ENCODE results near the gene C4orf50.
"Not testable (repeated sequence)": the region's sequence is repeated elsewhere in the genome, so short reads cannot be mapped to it uniquely, and the experiment has no call there.

Gene C4orf50

GRCh38 chr4:5999356-5999755 lies 18.9 kb downstream of the C4orf50 start:
- H3K27ac Mint-ChIP-seq = no peak overlapping the region
- no peaks in the 10 kb centered on the region for H3K36me3 Mint-ChIP-seq (ENCODE audit: low read depth)
- peaks cover 3% of the 10 kb centered on the region for H3K9me3 Mint-ChIP-seq
- H3K27me3 Mint-ChIP-seq (ENCODE audit: low read depth) = peaks cover 48% of the 10 kb centered on the region
- peaks cover 15% of the 10 kb centered on the region for H3K4me1 Mint-ChIP-seq
- no peak for TF ChIP-seq CTCF (IDR thresholded peaks at IDR 0.05; ENCODE audit: unreplicated experiment in 3 of 3)
- H3K4me3 Mint-ChIP-seq = no peak overlapping the region

- Mint-ChIP-seq H3K27ac (no peak overlapping the region), H3K27me3 (ENCODE audit: low read depth) (peaks cover 48% of the 10 kb centered on the region), H3K4me3 (no peak overlapping the region), H3K36me3 (ENCODE audit: low read depth) (no peaks in the 10 kb centered on the region), H3K4me1 (peaks cover 15% of the 10 kb centered on the region), H3K9me3 (peaks cover 3% of the 10 kb centered on the region)
- peak; percentile 92 to 98 (median 97) for TF ChIP-seq CTCF (IDR thresholded peaks at IDR 0.05; ENCODE audit: unreplicated experiment in 3 of 3)
Observed at GRCh38 chr4:5998333-5998936, 19.8 kb downstream of the C4orf50 start.

- Mint-ChIP-seq H3K4me3 (no peak overlapping the region), H3K9me3 (no peaks in the 10 kb centered on the region), H3K4me1 (peaks cover 15% of the 10 kb centered on the region), H3K36me3 (ENCODE audit: low read depth) (no peaks in the 10 kb centered on the region), H3K27me3 (ENCODE audit: low read depth) (peaks cover 41% of the 10 kb centered on the region), H3K27ac (peak overlapping the region in 2 of 3 experiments; percentile 36 to 92)
- TF ChIP-seq CTCF (IDR thresholded peaks at IDR 0.05; ENCODE audit: unreplicated experiment in 3 of 3) = no peak
Observed at GRCh38 chr4:5996641-5997040, 21.6 kb downstream of the C4orf50 start.

GRCh38 chr4:5995901-5996623 lies 22.2 kb downstream of the C4orf50 start:
- no peaks in the 10 kb centered on the region for H3K9me3 Mint-ChIP-seq
- peaks cover 37% of the 10 kb centered on the region for H3K27me3 Mint-ChIP-seq (ENCODE audit: low read depth)
- no peak overlapping the region for H3K4me3 Mint-ChIP-seq
- no peak overlapping the region for H3K27ac Mint-ChIP-seq
- no peaks in the 10 kb centered on the region for H3K36me3 Mint-ChIP-seq (ENCODE audit: low read depth)
- TF ChIP-seq CTCF (IDR thresholded peaks at IDR 0.05; ENCODE audit: unreplicated experiment in 3 of 3) = no peak
- H3K4me1 Mint-ChIP-seq = peaks cover 15% of the 10 kb centered on the region

DNA sequence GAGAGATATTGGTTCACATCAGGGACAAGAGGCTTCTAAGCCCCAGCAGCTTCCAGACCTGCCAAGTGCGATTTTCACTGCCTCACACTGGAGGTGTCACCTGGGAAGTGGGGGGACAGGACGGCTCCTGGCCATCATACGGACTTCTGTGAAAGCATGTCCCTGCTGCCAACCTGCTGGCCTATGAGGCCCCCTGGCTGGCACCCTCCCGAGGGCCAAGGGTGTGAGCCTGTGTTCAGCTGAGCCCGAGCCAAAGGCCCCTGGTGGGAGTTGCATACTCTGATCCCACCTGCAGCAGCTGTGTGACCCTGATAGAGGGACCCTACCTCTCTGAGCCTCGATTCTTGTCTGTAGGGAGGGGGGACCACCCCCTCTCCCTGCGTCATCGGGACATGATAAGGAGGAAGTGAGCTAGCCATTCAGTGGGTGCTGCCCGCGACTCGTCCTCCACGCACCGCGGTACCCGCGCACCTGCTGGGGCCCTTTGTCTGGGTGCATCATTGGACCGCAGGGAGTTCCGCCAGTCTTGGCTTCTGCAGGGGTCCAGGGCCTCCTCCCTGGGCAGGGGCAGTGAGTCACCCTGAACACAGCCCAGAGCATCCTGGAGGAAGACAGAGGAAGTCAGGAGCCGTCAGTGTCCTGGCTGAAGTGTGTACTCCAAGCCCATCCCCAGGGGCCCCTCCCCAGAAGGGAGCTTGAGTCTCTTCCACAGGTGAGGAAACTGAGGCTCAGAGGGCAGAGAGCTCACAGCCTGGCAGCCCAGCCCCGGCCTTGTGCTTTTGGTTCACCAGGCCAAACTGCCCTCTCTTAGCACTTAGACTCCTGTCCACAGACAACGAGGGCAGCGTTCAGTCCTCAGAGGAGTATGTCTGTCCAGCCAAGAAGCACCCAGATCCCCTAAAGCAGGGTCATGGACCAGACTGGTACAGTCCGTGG lies 24.1 kb downstream of the C4orf50 start:
- Mint-ChIP-seq H3K4me3 (no peak overlapping the region), H3K9me3 (peaks cover under 1% of the 10 kb centered on the region), H3K36me3 (ENCODE audit: low read depth) (no peaks in the 10 kb centered on the region), H3K4me1 (peaks cover 15% of the 10 kb centered on the region), H3K27me3 (ENCODE audit: low read depth) (peaks cover 38% of the 10 kb centered on the region), H3K27ac (no peak overlapping the region)
- no peak for TF ChIP-seq CTCF (IDR thresholded peaks at IDR 0.05; ENCODE audit: unreplicated experiment in 3 of 3)

DNA sequence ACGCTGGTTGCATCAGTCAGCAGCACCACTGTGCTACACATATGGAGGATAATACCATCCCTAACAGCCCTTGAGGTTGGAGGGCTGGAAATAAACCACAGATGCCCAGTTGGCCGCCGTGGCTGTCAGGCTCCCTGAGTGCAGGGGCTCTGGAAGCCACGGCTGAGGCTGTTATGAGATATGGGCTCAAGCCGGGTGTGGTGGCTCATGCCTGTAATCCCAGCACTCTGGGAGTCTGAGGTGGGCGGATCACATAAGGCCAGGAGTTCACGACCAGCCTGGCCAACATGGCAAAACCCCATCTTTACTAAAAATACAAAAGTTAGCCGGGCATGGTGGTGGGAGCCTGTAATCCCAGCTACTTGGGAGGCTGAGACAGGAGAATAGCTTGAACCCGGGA lies 24.9 kb downstream of the C4orf50 start:
- peaks cover 42% of the 10 kb centered on the region for H3K27me3 Mint-ChIP-seq (ENCODE audit: low read depth)

More for the DNA sequence above, 24.9 kb downstream of the C4orf50 start:
- not testable (repeated sequence) for H3K4me3 Mint-ChIP-seq; H3K36me3 Mint-ChIP-seq (ENCODE audit: low read depth); H3K9me3 Mint-ChIP-seq; H3K27ac Mint-ChIP-seq
- peaks cover 14% of the 10 kb centered on the region for H3K4me1 Mint-ChIP-seq

Data from nephron (organoid).